Peyer's patch (tissue), 4 donors: ENCODE data around the gene ADARB1.

ENCODE experiments used
- POLR2A ChIP-seq, 2 donors: fragments of 450-650 bp; IDR thresholded peaks; one replicate each; pipeline ENCODE4 v1.5.1; 2017; ENCODE audit warnings: antibody characterized with exemption in 2 of 2, mild to moderate bottlenecking in 2 of 2, moderate library complexity in 2 of 2
- TF ChIP-seq, protein P1 (sequence below), 6 experiments: fragments of 450-650 bp in 4 of 6; fragments of 200-600 bp in 2 of 6; sonication (generic) in 1 of 6; IDR thresholded peaks; one replicate each; pipeline ENCODE4 v1.5.1; 2017 to 2019; ENCODE audit warnings: antibody characterized with exemption in 6 of 6, mild to moderate bottlenecking in 3 of 6, moderate library complexity in 1 of 6

DNA sequence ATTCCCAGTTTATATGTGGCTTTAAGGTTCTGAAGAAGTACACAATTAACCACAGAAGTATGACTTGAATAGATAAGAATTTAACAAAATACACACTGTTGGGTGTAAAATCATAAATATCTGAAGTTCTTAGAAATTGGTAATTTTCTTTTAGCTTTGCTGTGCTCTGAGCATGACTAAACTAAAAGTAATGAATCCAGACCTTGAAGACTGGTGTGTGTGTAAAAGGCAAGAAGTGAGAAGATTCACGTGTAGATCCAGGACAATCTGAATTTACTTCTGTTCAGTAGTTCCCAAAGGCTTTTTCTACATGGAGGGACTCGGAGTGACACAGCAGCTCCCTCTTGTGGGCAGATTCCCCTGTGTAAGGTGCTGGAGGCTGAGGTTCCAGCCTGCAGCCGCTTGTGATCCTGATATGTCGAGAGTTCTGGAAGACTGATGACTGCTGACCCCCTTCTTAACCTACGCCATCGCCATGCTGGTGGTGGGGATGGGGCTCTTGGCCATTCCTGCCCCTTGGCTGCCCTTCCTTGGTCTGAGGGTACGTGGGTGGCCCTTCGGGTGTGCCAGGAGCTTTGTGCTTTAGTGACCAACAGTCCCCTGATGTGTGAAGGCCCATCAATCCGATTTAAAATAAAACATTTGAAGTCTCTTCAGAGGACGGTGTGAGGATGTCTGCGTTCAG, 62.7 kb downstream of the ADARB1 start:
- TF ChIP-seq, protein P1, sequence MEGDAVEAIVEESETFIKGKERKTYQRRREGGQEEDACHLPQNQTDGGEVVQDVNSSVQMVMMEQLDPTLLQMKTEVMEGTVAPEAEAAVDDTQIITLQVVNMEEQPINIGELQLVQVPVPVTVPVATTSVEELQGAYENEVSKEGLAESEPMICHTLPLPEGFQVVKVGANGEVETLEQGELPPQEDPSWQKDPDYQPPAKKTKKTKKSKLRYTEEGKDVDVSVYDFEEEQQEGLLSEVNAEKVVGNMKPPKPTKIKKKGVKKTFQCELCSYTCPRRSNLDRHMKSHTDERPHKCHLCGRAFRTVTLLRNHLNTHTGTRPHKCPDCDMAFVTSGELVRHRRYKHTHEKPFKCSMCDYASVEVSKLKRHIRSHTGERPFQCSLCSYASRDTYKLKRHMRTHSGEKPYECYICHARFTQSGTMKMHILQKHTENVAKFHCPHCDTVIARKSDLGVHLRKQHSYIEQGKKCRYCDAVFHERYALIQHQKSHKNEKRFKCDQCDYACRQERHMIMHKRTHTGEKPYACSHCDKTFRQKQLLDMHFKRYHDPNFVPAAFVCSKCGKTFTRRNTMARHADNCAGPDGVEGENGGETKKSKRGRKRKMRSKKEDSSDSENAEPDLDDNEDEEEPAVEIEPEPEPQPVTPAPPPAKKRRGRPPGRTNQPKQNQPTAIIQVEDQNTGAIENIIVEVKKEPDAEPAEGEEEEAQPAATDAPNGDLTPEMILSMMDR (IDR thresholded peaks at IDR 0.05) = peak; percentile 47 to 81 (median 75)
- TF ChIP-seq POLR2A (IDR thresholded peaks at IDR 0.05) = no peak
